Gastroesophageal sphincter (tissue), 3 donors: ENCODE results near the gene ADCK2.
A peak's percentile ranks its signal among the peaks of the same experiment; 100 is the strongest.

Experiments
- CTCF ChIP-seq, 4 experiments: fragments of 200-600 bp in 2 of 4; fragments of 450-650 bp in 2 of 4; sonication (generic) in 1 of 4; IDR thresholded peaks; one replicate each; pipeline ENCODE4 v1.5.1; 2017 to 2019; ENCODE audit warnings: antibody characterized with exemption in 4 of 4, mild to moderate bottlenecking in 2 of 4, moderate library complexity in 2 of 4
- EP300 ChIP-seq: sonication (generic); formaldehyde crosslinking; IDR thresholded peaks from one replicate; pipeline ENCODE4 v1.6.1; 2017; ENCODE audit warnings: antibody characterized with exemption, mild to moderate bottlenecking
- POLR2A ChIP-seq, 2 donors: fragments of 450-650 bp; IDR thresholded peaks; one replicate each; pipeline ENCODE4 v1.6.1; 2017; ENCODE audit warnings: antibody characterized with exemption in 2 of 2, mild to moderate bottlenecking in 2 of 2, moderate library complexity in 1 of 2
- POLR2AphosphoS5 ChIP-seq: sonication (generic); formaldehyde crosslinking; IDR thresholded peaks from one replicate; pipeline ENCODE4 v1.6.1; 2017; ENCODE audit warnings: antibody characterized with exemption

GRCh38 chr7:140673063-140673773 is 473 bp downstream of the ADCK2 start:
- no peak for TF ChIP-seq POLR2A (IDR thresholded peaks at IDR 0.05)
- TF ChIP-seq POLR2AphosphoS5: no peak
- TF ChIP-seq CTCF (IDR thresholded peaks at IDR 0.05): peak in 1 of 4 experiments; percentile 4
- TF ChIP-seq EP300: no peak
